Right lobe of liver (tissue), 6 donors: ENCODE data around the gene RIMBP2. TPM values are rescaled to one million over a fixed set of nuclear protein-coding genes. Genes with fewer than 3 reads are reported as not detected.

Experiments used
- ATAC-seq, 4 donors: fragments of 200-7000 bp; cut with Tn5 transposase; one replicate each; pipeline ENCODE4 v1.9.1; 2020; ENCODE audit warnings: mild to moderate bottlenecking in 4 of 4, moderate library complexity in 4 of 4
- DNase-seq, 3 donors: peaks; one replicate each; pipeline ENCODE4 v3.0.0-alpha.2; 2020
- H3K27ac ChIP-seq, 3 donors: fragments of 200-600 bp; one replicate each; pipeline ENCODE4 v1.8.0; 2022
- H3K27me3 ChIP-seq, 2 donors: fragments of 200-600 bp; one replicate each; pipeline ENCODE4 v1.8.0; 2022
- H3K36me3 ChIP-seq, 4 donors: fragments of 200-600 bp; sonication (generic) in 1 of 4; one replicate each; pipeline versions ENCODE4 v1.5.1 to v1.8.0; 2017 to 2022; ENCODE audit warnings: control low read depth in 1 of 4
- H3K4me1 ChIP-seq, 4 donors: fragments of 200-600 bp; sonication (generic) in 1 of 4; one replicate each; pipeline versions ENCODE4 v1.5.1 to v1.8.0; 2017 to 2022; ENCODE audit warnings: control low read depth in 1 of 4
- H3K4me3 ChIP-seq, 3 donors: fragments of 200-600 bp; one replicate each; pipeline ENCODE4 v1.8.0; 2022
- H3K9me3 ChIP-seq, 4 donors: fragments of 200-600 bp; sonication (generic) in 1 of 4; one replicate each; pipeline versions ENCODE4 v1.5.1 to v1.8.0; 2017 to 2022; ENCODE audit warnings: control low read depth in 1 of 4
- POLR2A ChIP-seq: fragments of 450-650 bp; IDR thresholded peaks from one replicate; pipeline ENCODE4 v1.6.1; 2017; ENCODE audit warnings: antibody characterized with exemption, mild to moderate bottlenecking
- WGBS: methylation state at CpG from one replicate; pipeline ENCODE4 v1.1.6; 2018; ENCODE audit warnings: low coverage, low lambda C conversion rate; ENCODE audit not compliant: insufficient coverage; ENCODE audit errors: missing lambda C conversion rate; 5-methylcytosine and 5-hydroxymethylcytosine counted together
- intact Hi-C, 2 donors: fragments of 100-400 bp; cut with DNase I; formaldehyde crosslinking; loops; one replicate each; pipeline versions ENCODE4 v1.11.2 to v1.14.1; 2022
- total RNA-seq, 6 experiments: library from RNA; depleted of rRNA in 2 of 6; stranded (reverse); fragments of >200 nt in 2 of 6; fragmentation: NEBNext Ultra II Directional in 3 of 6; extraction: Animal tissue kit (Norgen Biotek cat#: 25700) in 3 of 6; gene quantifications; one replicate each; pipeline versions ENCODE4 v1.1.0 to v1.2.4, GENCODE V29; 2016 to 2023
- TF ChIP-seq, protein P1 (sequence below), 4 donors: fragments of 200-600 bp in 3 of 4; fragments of 450-650 bp in 1 of 4; IDR thresholded peaks; one replicate each; pipeline versions ENCODE4 v1.5.1 to v1.8.0; 2016 to 2022; ENCODE audit warnings: antibody characterized with exemption in 4 of 4, mild to moderate bottlenecking in 2 of 4
- donor health status: DM: no; HTN: yes; CAD: no.
- donor health status: DM: no; HTN: no; CAD: no.
- donor health status: DM: no; HTN: no; CAD: no.
- donor health status: DM: no; HTN: yes; CAD: no.
- donor health status: DM: no; HTN: yes; CAD: no.

The RIMBP2 gene
- total RNA-seq, 6 experiments from 2014 or later, result 0.04 to 0.19 TPM; not detected in 4

DNA sequence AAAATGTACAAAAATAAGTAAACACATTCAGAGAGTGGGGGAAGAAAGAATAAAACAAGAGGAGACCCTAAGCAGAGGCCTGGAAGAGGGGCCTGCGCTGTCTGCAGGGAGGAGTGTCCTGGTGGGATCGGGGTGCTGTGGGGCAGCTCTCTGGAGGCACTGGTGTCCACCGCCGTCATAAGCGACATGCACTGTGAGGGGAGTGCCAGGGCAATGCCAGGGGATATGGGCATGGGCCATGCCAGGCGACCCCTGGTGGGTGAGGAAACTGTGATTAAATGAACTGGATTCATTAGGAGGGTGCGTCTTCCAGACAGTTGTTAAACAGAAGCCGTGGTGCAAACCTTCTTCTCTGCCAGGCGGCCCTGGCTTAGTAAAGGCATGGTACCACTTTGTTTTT lies 261.8 kb downstream of the RIMBP2 start:
- Histone ChIP-seq H3K9me3 (no peaks in the 10 kb centered on the region), H3K27ac (no peak overlapping the region)

DNA sequence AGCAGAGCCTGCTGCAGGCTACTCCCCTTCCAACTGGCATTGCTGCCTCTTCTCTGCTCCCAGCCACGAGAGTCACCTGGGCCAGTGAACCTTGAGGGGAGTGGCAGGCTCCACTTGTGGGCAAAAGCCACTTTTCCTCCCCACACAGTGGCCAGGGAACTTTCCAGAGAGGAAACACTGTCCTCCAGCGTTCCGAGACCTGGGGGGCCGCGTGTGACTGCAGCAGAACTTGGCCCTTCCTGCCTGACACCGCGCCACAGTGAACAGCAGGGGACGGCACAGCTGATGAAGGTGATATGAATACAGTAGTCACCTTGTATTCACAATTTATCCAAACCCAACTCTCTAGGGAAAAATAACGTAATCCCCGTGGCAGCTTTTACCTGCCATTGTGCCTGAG lies 263.6 kb downstream of the RIMBP2 start:
- no peaks in the 10 kb centered on the region for H3K9me3 ChIP-seq
- WGBS, result 61% methylated on average over 6 of the region's 10 CpGs
- DNase-seq (peak in 1 of 3 donors; percentile 26), ATAC-seq (no peak)
- H3K4me1 ChIP-seq, result no peaks in the 10 kb centered on the region
- intact Hi-C loops, result no loop called here
- H3K27me3 ChIP-seq, result no peaks in the 10 kb centered on the region
- H3K36me3 ChIP-seq, result no peaks in the 10 kb centered on the region
- no peak overlapping the region for H3K27ac ChIP-seq
- TF ChIP-seq, protein P1, sequence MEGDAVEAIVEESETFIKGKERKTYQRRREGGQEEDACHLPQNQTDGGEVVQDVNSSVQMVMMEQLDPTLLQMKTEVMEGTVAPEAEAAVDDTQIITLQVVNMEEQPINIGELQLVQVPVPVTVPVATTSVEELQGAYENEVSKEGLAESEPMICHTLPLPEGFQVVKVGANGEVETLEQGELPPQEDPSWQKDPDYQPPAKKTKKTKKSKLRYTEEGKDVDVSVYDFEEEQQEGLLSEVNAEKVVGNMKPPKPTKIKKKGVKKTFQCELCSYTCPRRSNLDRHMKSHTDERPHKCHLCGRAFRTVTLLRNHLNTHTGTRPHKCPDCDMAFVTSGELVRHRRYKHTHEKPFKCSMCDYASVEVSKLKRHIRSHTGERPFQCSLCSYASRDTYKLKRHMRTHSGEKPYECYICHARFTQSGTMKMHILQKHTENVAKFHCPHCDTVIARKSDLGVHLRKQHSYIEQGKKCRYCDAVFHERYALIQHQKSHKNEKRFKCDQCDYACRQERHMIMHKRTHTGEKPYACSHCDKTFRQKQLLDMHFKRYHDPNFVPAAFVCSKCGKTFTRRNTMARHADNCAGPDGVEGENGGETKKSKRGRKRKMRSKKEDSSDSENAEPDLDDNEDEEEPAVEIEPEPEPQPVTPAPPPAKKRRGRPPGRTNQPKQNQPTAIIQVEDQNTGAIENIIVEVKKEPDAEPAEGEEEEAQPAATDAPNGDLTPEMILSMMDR (IDR thresholded peaks at IDR 0.05), result no peak
- TF ChIP-seq POLR2A, result no peak
- no peak overlapping the region for H3K4me3 ChIP-seq

More for the DNA sequence above, 261.8 kb downstream of the RIMBP2 start:
- TF ChIP-seq, protein P1 (IDR thresholded peaks at IDR 0.05), result no peak
- no peak for TF ChIP-seq POLR2A
- DNase-seq, result peak in 1 of 3 donors; percentile 35
- Histone ChIP-seq H3K4me1 (no peaks in the 10 kb centered on the region), H3K27me3 (no peaks in the 10 kb centered on the region), H3K36me3 (no peaks in the 10 kb centered on the region), H3K4me3 (no peak overlapping the region)
- WGBS, result 80% methylated on average over 6 of the region's 9 CpGs
- no peak for ATAC-seq
- intact Hi-C loops, result no loop called here

DNA sequence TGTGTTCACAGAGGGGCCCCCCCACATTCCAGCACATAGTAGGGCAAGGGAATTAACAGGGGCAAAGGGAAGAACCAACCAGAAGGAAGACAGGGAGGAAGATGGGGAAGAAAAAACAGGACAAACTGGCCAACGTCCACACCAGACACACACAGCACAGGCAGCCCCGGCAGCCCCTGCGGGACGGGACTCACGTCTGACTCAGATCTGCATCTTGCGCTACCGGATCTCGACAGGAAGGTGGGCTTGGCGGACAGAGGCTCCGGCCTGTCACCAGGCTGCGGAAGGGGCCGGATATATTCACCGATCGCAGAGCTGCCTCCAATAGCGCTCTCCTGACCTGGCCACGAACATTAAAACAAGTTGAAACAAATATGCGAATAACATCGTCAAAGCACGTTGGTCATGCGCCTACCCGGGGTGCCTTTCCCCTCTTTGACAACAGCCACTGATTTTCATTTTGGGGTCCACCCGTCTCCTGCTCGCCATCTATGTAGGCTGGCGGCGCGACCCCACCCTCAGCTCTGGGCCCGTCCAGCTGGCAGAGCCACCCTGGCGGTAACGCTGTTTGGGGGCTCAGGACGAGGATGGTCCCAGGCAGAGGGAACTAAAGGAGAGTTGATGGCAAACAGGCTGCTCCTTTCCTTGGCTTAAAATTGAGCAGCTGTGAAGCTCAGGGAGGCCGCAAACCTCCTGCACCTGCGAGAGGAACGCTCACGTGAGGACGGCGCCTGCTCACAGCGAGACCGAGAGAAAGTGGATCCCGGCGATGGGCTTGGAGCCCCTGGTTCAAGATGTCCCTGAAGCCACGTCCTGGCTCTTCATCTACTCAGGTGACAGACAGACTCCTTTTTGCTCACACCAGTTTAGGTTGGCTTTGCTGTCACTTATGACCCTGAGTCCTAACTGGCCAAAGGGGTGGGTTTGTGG lies 264.8 kb downstream of the RIMBP2 start:
- ATAC-seq (no peak), DNase-seq (peak in 1 of 3 donors; percentile 37)
- H3K4me1 ChIP-seq, result no peaks in the 10 kb centered on the region
- H3K36me3 ChIP-seq, result no peaks in the 10 kb centered on the region
- no peaks in the 10 kb centered on the region for H3K27me3 ChIP-seq
- H3K9me3 ChIP-seq, result no peaks in the 10 kb centered on the region
- 65% methylated on average over 16 of the region's 41 CpGs for WGBS
- H3K4me3 ChIP-seq, result no peak overlapping the region
- intact Hi-C loops, result no loop called here
- TF ChIP-seq, protein P1 (IDR thresholded peaks at IDR 0.05), result no peak
- TF ChIP-seq POLR2A, result no peak
- H3K27ac ChIP-seq, result no peak overlapping the region

DNA sequence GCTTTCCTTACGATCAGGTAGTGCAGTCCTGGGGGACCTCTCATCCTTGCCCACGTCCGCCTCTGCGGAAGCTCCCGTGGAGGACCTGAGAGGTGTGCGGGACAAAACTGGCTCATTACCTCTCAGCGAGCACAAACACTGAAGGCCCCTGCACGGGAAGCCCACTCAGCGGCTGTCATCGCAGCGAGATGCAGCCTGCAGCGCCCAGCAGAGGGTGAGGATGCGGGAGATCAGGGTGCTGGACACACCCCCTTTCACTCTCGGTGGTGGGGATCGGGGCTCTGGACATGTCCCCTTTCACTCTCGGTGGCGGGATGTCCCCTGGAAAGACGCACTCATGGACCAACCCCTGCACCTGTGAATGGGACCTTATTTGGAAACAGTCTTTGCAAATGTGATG lies 266.8 kb downstream of the RIMBP2 start:
- Histone ChIP-seq H3K27me3 (no peaks in the 10 kb centered on the region), H3K36me3 (no peaks in the 10 kb centered on the region), H3K9me3 (no peaks in the 10 kb centered on the region), H3K27ac (no peak overlapping the region), H3K4me3 (no peak overlapping the region), H3K4me1 (no peaks in the 10 kb centered on the region)
- no peak for TF ChIP-seq POLR2A
- TF ChIP-seq, protein P1 (IDR thresholded peaks at IDR 0.05), result no peak
- WGBS, result 0% methylated on average over 1 of the region's 18 CpGs
- ATAC-seq, result no peak
- intact Hi-C loops, result no loop called here
- DNase-seq, result peak in 1 of 3 donors; percentile 19
